Natural killer cell (primary cell): ENCODE data around the gene PHOX2B. TPM values are rescaled to one million over a fixed set of nuclear protein-coding genes. Genes with fewer than 3 reads are reported as not detected.
"Not testable (repeated sequence)": the region's sequence is repeated elsewhere in the genome, so short reads cannot be mapped to it uniquely, and the experiment has no call there.

Source experiments
- ATAC-seq, 3 donors: fragments of 150-1000 bp in 2 of 3; fragments of 200-7000 bp in 1 of 3; cut with Tn5 transposase; 1 replicate in 1 of 3; 2 replicates in 2 of 3; pipeline ENCODE4 v1.10.0; 2021; ENCODE audit warnings: mild to moderate bottlenecking in 2 of 3, moderate library complexity in 2 of 3
- DNase-seq, 2 donors: peaks; one replicate each; pipeline versions ENCODE4 v3.0.0 to v3.0.0-alpha.2; 2013 to 2021; ENCODE audit warnings: mixed read lengths in 1 of 2
- H3K27ac ChIP-seq: one replicate; pipeline ENCODE4 v1.5.1; 2013; ENCODE audit warnings: mild to moderate bottlenecking, low read length
- H3K27me3 ChIP-seq: one replicate; pipeline ENCODE4 v1.6.1; 2013; ENCODE audit warnings: low read length; ENCODE audit not compliant: control insufficient read depth, insufficient read depth
- H3K36me3 ChIP-seq: one replicate; pipeline ENCODE4 v1.6.1; 2013; ENCODE audit warnings: low read length; ENCODE audit not compliant: control insufficient read depth, insufficient read depth
- H3K4me1 ChIP-seq: one replicate; pipeline ENCODE4 v1.6.1; 2013; ENCODE audit warnings: low read length; ENCODE audit not compliant: control insufficient read depth, insufficient read depth
- H3K4me3 ChIP-seq: one replicate; pipeline ENCODE4 v1.5.1; 2013; ENCODE audit warnings: low read length
- H3K9me3 ChIP-seq: one replicate; pipeline ENCODE4 v1.6.1; 2013; ENCODE audit warnings: low read length; ENCODE audit not compliant: control insufficient read depth, insufficient read depth
- H3K27ac Mint-ChIP-seq, 2 donors: one replicate each; pipeline ENCODE4 v1.8.0; 2022; ENCODE audit warnings: mild to moderate bottlenecking in 2 of 2, mixed read lengths in 2 of 2, moderate library complexity in 1 of 2
- H3K27me3 Mint-ChIP-seq, 2 donors: one replicate each; pipeline ENCODE4 v1.8.0; 2022; ENCODE audit warnings: low read depth in 2 of 2, mixed read lengths in 2 of 2
- H3K36me3 Mint-ChIP-seq: one replicate; pipeline ENCODE4 v1.8.0; 2022; ENCODE audit warnings: mixed read lengths
- H3K4me1 Mint-ChIP-seq, 2 donors: one replicate each; pipeline ENCODE4 v1.8.0; 2022; ENCODE audit warnings: mixed read lengths in 2 of 2
- H3K4me3 Mint-ChIP-seq: one replicate; pipeline ENCODE4 v1.8.0; 2022; ENCODE audit warnings: mild to moderate bottlenecking, moderate library complexity, mixed read lengths
- H3K9me3 Mint-ChIP-seq, 2 donors: one replicate each; pipeline ENCODE4 v1.8.0; 2022; ENCODE audit warnings: mixed read lengths in 2 of 2
- CTCF ChIP-seq: fragments of 200-600 bp; IDR thresholded peaks from one replicate; pipeline ENCODE4 v1.8.0; 2022; ENCODE audit warnings: antibody characterized with exemption
- WGBS: methylation state at CpG from one replicate; pipeline ENCODE4 v1.1.7; 2013; ENCODE audit warnings: missing lambda C conversion rate; ENCODE audit not compliant: insufficient coverage; 5-methylcytosine and 5-hydroxymethylcytosine counted together
- intact Hi-C: fragments of 100-400 bp; cut with micrococcal nuclease; formaldehyde crosslinking; loops from one replicate; pipeline ENCODE4 v1.14.2; 2022
- total RNA-seq, 4 donors: library from RNA; stranded (reverse); fragments of 120-200 nt in 1 of 4; gene quantifications; one replicate each; pipeline versions ENCODE4 v1.2.3 to v1.2.4, GENCODE V29; 2013 to 2022

The PHOX2B gene
- total RNA-seq, 3 donors from 2014 or later (not counting 1 experiment from before 2014, with no cell fraction given): not detected

DNA sequence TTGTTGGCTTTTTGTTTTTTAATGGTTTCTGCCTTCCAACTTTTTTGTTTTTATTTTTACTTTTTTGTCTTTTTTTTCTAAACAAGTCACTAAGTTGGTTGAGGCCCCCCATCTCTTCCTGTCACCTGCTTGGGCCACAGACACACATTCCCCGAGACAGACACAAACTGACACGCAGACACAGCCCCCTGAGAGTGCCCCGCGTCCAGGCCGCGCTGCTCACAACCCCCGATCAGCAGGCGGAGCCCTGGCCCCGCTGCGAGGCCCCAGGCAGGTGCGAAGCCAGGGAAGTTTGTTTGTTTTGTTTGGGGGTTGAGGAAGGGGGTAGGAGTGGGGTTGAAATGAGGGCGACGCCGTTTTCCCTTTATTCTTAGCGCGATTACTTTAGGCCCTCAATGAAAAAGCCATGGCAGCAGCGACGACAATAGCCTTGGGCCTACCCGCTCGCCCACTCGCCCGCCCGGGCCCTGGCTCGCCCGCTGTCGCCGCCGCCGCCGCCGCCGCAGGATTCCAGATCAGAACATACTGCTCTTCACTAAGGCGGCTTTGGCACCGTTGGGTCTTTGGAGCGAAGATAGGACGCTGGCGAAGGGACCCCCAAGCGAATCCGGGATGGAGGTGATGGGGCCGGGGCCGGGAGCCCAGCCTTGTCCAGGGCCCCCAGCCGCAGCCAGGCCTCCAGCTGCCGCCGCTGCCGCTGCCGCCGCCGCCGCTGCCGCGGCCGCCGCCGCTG is 3.1 kb downstream of the PHOX2B start:
- no peaks in the 10 kb centered on the region for H3K36me3 ChIP-seq
- DNase-seq (no peak), ATAC-seq (no peak)
- Mint-ChIP-seq H3K9me3 (peaks cover 0 to 2% of the 10 kb centered on the region in 2 donors), H3K36me3 (peaks cover 14% of the 10 kb centered on the region), H3K4me1 (no peaks in the 10 kb centered on the region), H3K27me3 (peaks cover 54 to 66% of the 10 kb centered on the region in 2 donors), H3K4me3 (no peak overlapping the region), H3K27ac (no peak overlapping the region)
- peaks cover 33% of the 10 kb centered on the region for H3K27me3 ChIP-seq
- no peak for TF ChIP-seq CTCF
- no peak overlapping the region for H3K27ac ChIP-seq
- WGBS: 16% methylated on average over 54 of the region's 54 CpGs
- H3K4me3 ChIP-seq: no peak overlapping the region
- peaks cover 2% of the 10 kb centered on the region for H3K9me3 ChIP-seq
- no peaks in the 10 kb centered on the region for H3K4me1 ChIP-seq
- intact Hi-C loops: no loop called here

DNA sequence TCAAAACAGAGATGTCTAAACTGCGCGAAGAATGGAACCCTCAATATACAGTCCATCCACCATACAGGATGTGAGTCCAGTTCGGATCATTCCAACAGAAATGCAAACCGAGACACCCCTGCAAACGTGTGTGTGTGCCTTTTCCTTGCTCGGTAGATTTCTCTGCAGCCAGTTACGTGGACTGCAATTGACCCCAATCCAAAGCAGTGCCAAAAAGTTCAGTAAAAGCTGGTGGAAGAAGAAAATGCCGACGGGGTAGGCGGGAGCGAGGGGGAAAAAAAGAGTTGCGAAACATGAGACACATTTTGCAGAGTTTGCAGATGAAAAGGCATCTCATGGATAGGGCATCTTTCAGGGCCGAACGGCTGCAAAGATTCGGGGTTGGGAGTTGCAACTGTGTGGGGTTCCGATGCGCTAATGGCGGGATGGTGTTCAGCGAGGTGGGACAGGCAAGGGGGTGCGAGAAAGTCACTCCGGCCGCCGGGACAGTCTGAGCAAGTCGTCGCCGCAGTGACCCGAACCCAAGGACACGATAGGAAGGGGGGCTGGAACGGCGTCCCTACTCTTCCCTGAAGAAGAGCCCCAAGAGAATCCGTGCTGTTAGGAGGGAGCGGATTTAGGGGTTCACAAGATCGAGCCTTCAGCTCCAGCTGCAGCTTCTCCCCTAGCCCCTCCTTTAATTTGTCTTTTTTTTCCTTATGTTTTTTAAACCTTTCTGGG is 3.8 kb downstream of the PHOX2B start:
- Histone ChIP-seq H3K9me3 (peaks cover 2% of the 10 kb centered on the region), H3K27me3 (peaks cover 33% of the 10 kb centered on the region), H3K36me3 (no peaks in the 10 kb centered on the region), H3K4me1 (no peaks in the 10 kb centered on the region), H3K27ac (no peak overlapping the region), H3K4me3 (no peak overlapping the region)
- peaks cover 47 to 60% of the 10 kb centered on the region in 2 donors for H3K27me3 Mint-ChIP-seq
- TF ChIP-seq CTCF: no peak
- H3K4me3 Mint-ChIP-seq: no peak overlapping the region
- H3K9me3 Mint-ChIP-seq: peaks cover 0 to 2% of the 10 kb centered on the region in 2 donors
- intact Hi-C loops: no loop called here
- no peak overlapping the region for H3K27ac Mint-ChIP-seq
- no peak for DNase-seq
- H3K36me3 Mint-ChIP-seq: peaks cover 14% of the 10 kb centered on the region
- no peaks in the 10 kb centered on the region for H3K4me1 Mint-ChIP-seq
- 16% methylated on average over 32 of the region's 33 CpGs for WGBS
- no peak for ATAC-seq

DNA sequence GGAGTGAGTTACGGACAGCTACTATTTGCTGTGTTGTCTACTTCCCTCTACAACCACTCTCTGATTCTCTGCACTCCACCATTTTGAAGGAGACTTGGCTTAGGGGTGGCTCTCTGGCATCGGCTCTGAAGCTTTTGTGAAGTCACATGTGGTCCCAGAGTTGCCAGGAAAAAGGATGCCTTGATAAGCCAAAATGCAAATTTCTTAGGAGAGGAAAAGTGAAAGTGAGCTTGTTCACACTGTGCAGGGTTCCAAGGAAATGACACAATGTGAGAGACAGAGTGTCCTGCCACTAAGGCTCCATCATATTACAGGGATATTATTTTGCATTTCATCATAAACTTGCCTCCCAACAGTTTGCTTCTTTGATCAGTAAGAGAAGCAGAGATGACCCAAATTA is 7.2 kb downstream of the PHOX2B start:
- no peaks in the 10 kb centered on the region for H3K9me3 ChIP-seq
- Mint-ChIP-seq H3K27ac (no peak overlapping the region), H3K27me3 (peaks cover 21 to 32% of the 10 kb centered on the region in 2 donors), H3K4me1 (no peaks in the 10 kb centered on the region), H3K36me3 (peaks cover 7% of the 10 kb centered on the region), H3K4me3 (no peak overlapping the region), H3K9me3 (peaks cover under 1 to 2% of the 10 kb centered on the region in 2 donors)
- WGBS: 51% methylated on average over 2 of the region's 2 CpGs
- DNase-seq (no peak), ATAC-seq (no peak)
- no peaks in the 10 kb centered on the region for H3K4me1 ChIP-seq
- intact Hi-C loops: no loop called here
- H3K36me3 ChIP-seq: no peaks in the 10 kb centered on the region
- H3K4me3 ChIP-seq: no peak overlapping the region
- no peak overlapping the region for H3K27ac ChIP-seq
- peaks cover 9% of the 10 kb centered on the region for H3K27me3 ChIP-seq
- TF ChIP-seq CTCF: no peak

DNA sequence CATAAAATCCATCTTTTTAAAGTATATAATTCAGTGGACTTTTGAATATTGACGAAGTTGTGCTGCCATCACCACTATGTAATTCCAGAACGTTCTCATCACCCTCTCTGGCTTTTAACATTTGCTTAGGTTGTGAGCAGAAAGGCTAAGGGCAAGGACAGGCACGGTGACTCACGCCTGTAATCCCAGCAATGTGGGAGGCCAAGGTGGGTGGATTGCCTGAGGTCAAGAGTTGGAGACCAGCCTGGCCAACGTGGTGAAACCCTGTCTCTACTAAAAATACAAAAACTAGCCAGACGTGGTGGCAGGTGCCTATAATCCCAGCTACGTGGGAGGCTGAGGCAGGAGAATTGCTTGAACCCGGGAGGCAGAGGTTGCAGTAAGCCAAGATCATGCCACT is 11.0 kb downstream of the PHOX2B start:
- H3K36me3 ChIP-seq, H3K4me3 Mint-ChIP-seq, H3K36me3 Mint-ChIP-seq, intact Hi-C loops, H3K9me3 ChIP-seq, H3K27me3 ChIP-seq, DNase-seq, H3K4me1 ChIP-seq, H3K4me1 Mint-ChIP-seq, H3K9me3 Mint-ChIP-seq, H3K27ac Mint-ChIP-seq, H3K4me3 ChIP-seq, H3K27ac ChIP-seq, ATAC-seq: not testable (repeated sequence)
- WGBS: 81% methylated on average over 5 of the region's 8 CpGs
- H3K27me3 Mint-ChIP-seq: peaks cover 6 to 14% of the 10 kb centered on the region in 2 donors
